Neural cell (in vitro differentiated cells): Measurements from ENCODE around the gene FBLN2. TPM values are rescaled to one million over a fixed set of nuclear protein-coding genes. Genes with fewer than 3 reads are reported as not detected.

Experiments
- H2AFZ ChIP-seq: fragments of 200-600, 300-800 bp; sonication (generic), shearing (Covaris generic); 2 replicates; pipeline ENCODE4 v1.6.0; 2014; ENCODE audit warnings: low read depth, mild to moderate bottlenecking, antibody characterized with exemption, low read length, moderate library complexity
- H3F3A ChIP-seq: fragments of 200-600 bp; shearing (Covaris generic); 2 replicates; pipeline ENCODE4 v1.6.1; 2016; ENCODE audit warnings: mild to moderate bottlenecking, moderate library complexity, mixed read lengths, antibody characterized with exemption, low read length; ENCODE audit not compliant: insufficient read depth, poor library complexity, severe bottlenecking
- H3K27ac ChIP-seq: fragments of 200-600, 300-800 bp; sonication (generic), shearing (Covaris generic); 2 replicates; pipeline ENCODE4 v1.5.1; 2014; ENCODE audit warnings: mild to moderate bottlenecking, low read length, moderate library complexity
- H3K27me3 ChIP-seq: fragments of 300-800, 200-600 bp; sonication (generic), shearing (Covaris generic); 2 replicates; pipeline ENCODE4 v1.6.0; 2014; ENCODE audit warnings: mild to moderate bottlenecking, low read depth, low read length, moderate library complexity; ENCODE audit not compliant: insufficient read depth
- H3K36me3 ChIP-seq: fragments of 300-800, 200-600 bp; sonication (generic), shearing (Covaris generic); 2 replicates; pipeline ENCODE4 v1.5.1; 2014; ENCODE audit warnings: mild to moderate bottlenecking, antibody characterized with exemption, low read length, moderate library complexity; ENCODE audit not compliant: insufficient read depth
- H3K4me2 ChIP-seq: fragments of 300-800, 200-600 bp; sonication (generic), shearing (Covaris generic); 2 replicates; pipeline ENCODE4 v1.6.0; 2014; ENCODE audit warnings: mild to moderate bottlenecking, low read length
- H3K4me3 ChIP-seq: fragments of 300-800, 200-600 bp; sonication (generic), shearing (Covaris generic); 2 replicates; pipeline ENCODE4 v1.5.1; 2014; ENCODE audit warnings: mild to moderate bottlenecking, low read length, moderate library complexity
- H3K79me2 ChIP-seq: fragments of 200-600 bp; shearing (Covaris generic); replicated peaks from 2 replicates; pipeline ENCODE4 v1.6.0; 2014; ENCODE audit warnings: mild to moderate bottlenecking, low read length, moderate library complexity; ENCODE audit not compliant: insufficient read depth
- H3K9ac ChIP-seq: fragments of 300-800, 200-600 bp; sonication (generic), shearing (Covaris generic); 2 replicates; pipeline ENCODE4 v1.6.1; 2016; ENCODE audit warnings: mild to moderate bottlenecking, low read length, mixed read lengths
- H3K9me2 ChIP-seq: fragments of 200-600 bp; shearing (Covaris generic); 2 replicates; pipeline ENCODE4 v1.6.1; 2016; ENCODE audit warnings: mild to moderate bottlenecking, low read length, mixed read lengths; ENCODE audit not compliant: insufficient read depth
- H3K9me3 ChIP-seq: fragments of 200-600, 300-800 bp; sonication (generic), shearing (Covaris generic); 2 replicates; pipeline ENCODE4 v1.6.1; 2016; ENCODE audit warnings: mild to moderate bottlenecking, mixed run types, low read length, moderate library complexity, mixed read lengths
- H4K20me1 ChIP-seq: fragments of 200-600 bp; shearing (Covaris generic); 2 replicates; pipeline ENCODE4 v1.6.1; 2016; ENCODE audit warnings: mild to moderate bottlenecking, mixed run types; ENCODE audit not compliant: insufficient read depth
- CTCF ChIP-seq: fragments of 450-650 bp; IDR thresholded peaks from 2 replicates; pipeline ENCODE4 v1.5.1; 2014; ENCODE audit warnings: antibody characterized with exemption, mild to moderate bottlenecking, moderate library complexity; ENCODE audit not compliant: poor library complexity, severe bottlenecking
- EP300 ChIP-seq: fragments of 450-650 bp; conservative IDR thresholded peaks from 2 replicates; pipeline ENCODE4 v1.6.1; 2014; ENCODE audit warnings: antibody characterized with exemption, mild to moderate bottlenecking, moderate library complexity; ENCODE audit not compliant: poor library complexity, severe bottlenecking
- EZH2 ChIP-seq: fragments of 200-600, 300-800 bp; shearing (Covaris generic), sonication (generic); IDR thresholded peaks from 2 replicates; pipeline ENCODE4 v1.6.1; 2014; ENCODE audit warnings: antibody characterized with exemption, low read length, borderline replicate concordance, mild to moderate bottlenecking; ENCODE audit not compliant: insufficient read depth, poor library complexity, severe bottlenecking
- MXI1 ChIP-seq: fragments of 450-650 bp; conservative IDR thresholded peaks from 2 replicates; pipeline ENCODE4 v1.6.1; 2014; ENCODE audit warnings: antibody characterized with exemption, mild to moderate bottlenecking; ENCODE audit not compliant: poor library complexity, severe bottlenecking
- POLR2AphosphoS5 ChIP-seq: IDR thresholded peaks from 2 replicates; pipeline ENCODE4 v1.6.1; 2012
- RAD21 ChIP-seq: fragments of 450-650 bp; conservative IDR thresholded peaks from 2 replicates; pipeline ENCODE4 v1.6.1; 2014; ENCODE audit warnings: antibody characterized with exemption, mild to moderate bottlenecking, moderate library complexity
- SMC3 ChIP-seq: fragments of 450-650 bp; conservative IDR thresholded peaks from 2 replicates; pipeline ENCODE4 v1.6.1; 2014; ENCODE audit warnings: antibody characterized with exemption, mild to moderate bottlenecking, moderate library complexity; ENCODE audit not compliant: poor library complexity
- TAF1 ChIP-seq: IDR thresholded peaks from 2 replicates; pipeline ENCODE4 v1.6.1; 2012; ENCODE audit warnings: low read depth
- polyA plus RNA-seq: library from polyadenylated mRNA; depleted of rRNA; stranded (reverse); fragments of >200 nt; gene quantifications from 2 replicates; pipeline ENCODE4 v1.2.3, GENCODE V29; 2014
- TF ChIP-seq, protein P1 (sequence below): IDR thresholded peaks from 2 replicates; pipeline ENCODE4 v1.6.1; 2012; ENCODE audit warnings: borderline replicate concordance

Gene FBLN2
- polyA plus RNA-seq, 1 donor from 2014 or later, result 0.37 TPM

GRCh38 chr3:13544293-13544831 lies 4.6 kb upstream of the FBLN2 start:
- Histone ChIP-seq H3K36me3 (no peaks in the 10 kb centered on the region), H3K9me3 (no peaks in the 10 kb centered on the region), H3K9ac (no peak overlapping the region), H3K79me2 (no peaks in the 10 kb centered on the region), H3K27ac (no peak overlapping the region), H4K20me1 (no peaks in the 10 kb centered on the region), H3K4me3 (no peak overlapping the region), H3K4me2 (no peak overlapping the region), H3K27me3 (peaks cover 9% of the 10 kb centered on the region), H2AFZ (no peak overlapping the region), H3K9me2 (no peaks in the 10 kb centered on the region), H3F3A (no peaks in the 10 kb centered on the region)
- TF ChIP-seq TAF1, result no peak
- TF ChIP-seq POLR2AphosphoS5, result no peak
- TF ChIP-seq, protein P1, sequence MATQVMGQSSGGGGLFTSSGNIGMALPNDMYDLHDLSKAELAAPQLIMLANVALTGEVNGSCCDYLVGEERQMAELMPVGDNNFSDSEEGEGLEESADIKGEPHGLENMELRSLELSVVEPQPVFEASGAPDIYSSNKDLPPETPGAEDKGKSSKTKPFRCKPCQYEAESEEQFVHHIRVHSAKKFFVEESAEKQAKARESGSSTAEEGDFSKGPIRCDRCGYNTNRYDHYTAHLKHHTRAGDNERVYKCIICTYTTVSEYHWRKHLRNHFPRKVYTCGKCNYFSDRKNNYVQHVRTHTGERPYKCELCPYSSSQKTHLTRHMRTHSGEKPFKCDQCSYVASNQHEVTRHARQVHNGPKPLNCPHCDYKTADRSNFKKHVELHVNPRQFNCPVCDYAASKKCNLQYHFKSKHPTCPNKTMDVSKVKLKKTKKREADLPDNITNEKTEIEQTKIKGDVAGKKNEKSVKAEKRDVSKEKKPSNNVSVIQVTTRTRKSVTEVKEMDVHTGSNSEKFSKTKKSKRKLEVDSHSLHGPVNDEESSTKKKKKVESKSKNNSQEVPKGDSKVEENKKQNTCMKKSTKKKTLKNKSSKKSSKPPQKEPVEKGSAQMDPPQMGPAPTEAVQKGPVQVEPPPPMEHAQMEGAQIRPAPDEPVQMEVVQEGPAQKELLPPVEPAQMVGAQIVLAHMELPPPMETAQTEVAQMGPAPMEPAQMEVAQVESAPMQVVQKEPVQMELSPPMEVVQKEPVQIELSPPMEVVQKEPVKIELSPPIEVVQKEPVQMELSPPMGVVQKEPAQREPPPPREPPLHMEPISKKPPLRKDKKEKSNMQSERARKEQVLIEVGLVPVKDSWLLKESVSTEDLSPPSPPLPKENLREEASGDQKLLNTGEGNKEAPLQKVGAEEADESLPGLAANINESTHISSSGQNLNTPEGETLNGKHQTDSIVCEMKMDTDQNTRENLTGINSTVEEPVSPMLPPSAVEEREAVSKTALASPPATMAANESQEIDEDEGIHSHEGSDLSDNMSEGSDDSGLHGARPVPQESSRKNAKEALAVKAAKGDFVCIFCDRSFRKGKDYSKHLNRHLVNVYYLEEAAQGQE, result no peak
- no peak for TF ChIP-seq CTCF
- no peak for TF ChIP-seq RAD21
- no peak for TF ChIP-seq EP300
- no peak for TF ChIP-seq SMC3
- no peak for TF ChIP-seq EZH2
- TF ChIP-seq MXI1, result no peak

DNA sequence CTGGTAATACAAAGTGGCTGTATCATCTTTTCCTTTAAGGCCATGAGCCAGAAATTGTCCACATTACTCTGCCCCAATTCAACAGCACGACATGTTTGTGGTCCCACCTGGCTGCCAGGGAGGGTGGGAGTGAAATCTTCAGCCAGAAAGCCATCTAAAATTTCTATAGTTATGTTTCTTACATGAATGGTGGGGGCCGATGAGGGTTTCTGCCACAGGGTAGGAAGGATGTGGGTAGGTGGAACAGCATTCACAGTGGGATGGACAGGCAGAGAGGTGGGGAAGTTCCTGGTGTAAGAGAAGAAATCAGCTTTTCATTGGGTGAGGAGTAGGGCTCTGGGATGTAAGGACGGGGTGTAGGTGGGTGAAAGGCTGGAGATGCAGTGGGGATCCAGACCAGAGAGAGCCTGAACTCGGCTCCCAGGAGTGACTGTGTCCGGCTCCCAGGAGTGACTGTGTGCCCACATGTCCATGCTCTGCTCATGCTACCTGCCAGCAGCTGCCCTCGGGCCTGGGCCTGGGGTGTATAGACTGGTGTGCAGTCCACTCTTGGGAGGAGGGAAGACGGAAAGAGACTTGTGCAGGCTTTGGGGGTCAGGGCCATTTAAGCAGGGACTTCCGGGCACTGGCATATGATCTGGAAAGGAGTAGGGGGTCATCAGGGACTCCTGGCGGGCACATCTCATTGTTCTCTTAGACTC lies 3.8 kb upstream of the FBLN2 start:
- no peak overlapping the region for H3K4me2 ChIP-seq
- no peak overlapping the region for H2AFZ ChIP-seq
- H3F3A ChIP-seq, result no peaks in the 10 kb centered on the region
- H3K9me2 ChIP-seq, result no peaks in the 10 kb centered on the region
- no peak overlapping the region for H3K27ac ChIP-seq
- H3K4me3 ChIP-seq, result no peak overlapping the region
- no peak overlapping the region for H3K9ac ChIP-seq
- no peaks in the 10 kb centered on the region for H3K36me3 ChIP-seq
- H3K79me2 ChIP-seq, result no peaks in the 10 kb centered on the region
- no peaks in the 10 kb centered on the region for H3K9me3 ChIP-seq
- TF ChIP-seq EP300 (no peak), RAD21 (no peak), POLR2AphosphoS5 (no peak), SMC3 (no peak), MXI1 (no peak), EZH2 (no peak), TAF1 (no peak), CTCF (no peak)
- TF ChIP-seq, protein P1, result no peak
- H3K27me3 ChIP-seq, result peaks cover 16% of the 10 kb centered on the region
- no peaks in the 10 kb centered on the region for H4K20me1 ChIP-seq
